ENCODE results near the gene HOXA13. TPM values are rescaled to one million over a fixed set of nuclear protein-coding genes. Genes with fewer than 3 reads are reported as not detected.

HOXA13 gene
- total and polyA plus RNA-seq, 2 donors (not counting 1 experiment from before 2014, with no cell fraction given) = not detected

DNA sequence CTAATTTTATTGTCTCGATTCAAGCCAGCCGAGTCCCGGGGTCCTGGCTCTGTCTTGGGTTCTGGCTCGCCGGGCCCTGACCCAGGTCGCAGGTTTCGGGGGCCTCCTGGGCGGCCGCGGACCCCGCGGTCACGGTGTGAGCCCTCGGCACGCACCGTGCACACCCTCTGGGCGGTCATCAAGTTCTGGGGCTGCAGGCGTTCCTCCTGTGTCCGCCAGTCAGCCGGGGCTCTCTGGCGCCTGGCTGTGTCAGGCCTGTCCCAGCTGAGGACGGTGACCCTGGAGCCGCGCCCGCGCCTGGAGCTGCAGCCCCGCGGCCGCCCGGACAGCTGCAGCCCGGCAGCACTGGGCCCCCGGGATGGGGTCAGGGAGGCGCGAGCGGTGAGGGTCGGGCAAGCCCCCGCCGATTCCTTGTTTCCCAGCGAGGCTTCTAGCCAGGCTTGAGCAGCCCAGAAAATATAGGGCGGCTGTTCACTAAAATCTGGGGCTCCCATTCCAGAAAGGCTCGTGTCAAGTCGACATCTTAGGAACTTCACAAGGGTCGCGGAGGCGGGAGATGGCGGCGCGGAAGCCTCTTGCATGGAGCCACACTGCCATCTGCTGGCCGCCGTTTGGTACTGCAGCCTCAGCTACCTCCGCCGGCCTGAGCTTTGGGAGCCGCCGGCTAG, 39.2 kb downstream of the HOXA13 start:
- Mint-ChIP-seq H3K9me3 (ENCODE audit: insufficient read depth) (no peaks in the 10 kb centered on the region), H3K4me3 (peak overlapping the region; percentile 86), H3K27ac (peak overlapping the region; percentile 67), H3K4me1 (peaks cover 38% of the 10 kb centered on the region), H3K27me3 (peaks cover 70% of the 10 kb centered on the region)
- H3K9me3 ChIP-seq (ENCODE audit: control extremely low read depth in 1 of 3, control insufficient read depth in 2 of 3, insufficient read depth in 1 of 3, low read length in 2 of 3) = peaks cover 0 to 76% (median 12%) of the 10 kb centered on the region in 3 donors
- no peak for TF ChIP-seq EZH2 (IDR thresholded peaks at IDR 0.05; ENCODE audit: borderline replicate concordance, insufficient read depth, low read depth, low read length, poor library complexity, severe bottlenecking)
- TF ChIP-seq, protein P1, sequence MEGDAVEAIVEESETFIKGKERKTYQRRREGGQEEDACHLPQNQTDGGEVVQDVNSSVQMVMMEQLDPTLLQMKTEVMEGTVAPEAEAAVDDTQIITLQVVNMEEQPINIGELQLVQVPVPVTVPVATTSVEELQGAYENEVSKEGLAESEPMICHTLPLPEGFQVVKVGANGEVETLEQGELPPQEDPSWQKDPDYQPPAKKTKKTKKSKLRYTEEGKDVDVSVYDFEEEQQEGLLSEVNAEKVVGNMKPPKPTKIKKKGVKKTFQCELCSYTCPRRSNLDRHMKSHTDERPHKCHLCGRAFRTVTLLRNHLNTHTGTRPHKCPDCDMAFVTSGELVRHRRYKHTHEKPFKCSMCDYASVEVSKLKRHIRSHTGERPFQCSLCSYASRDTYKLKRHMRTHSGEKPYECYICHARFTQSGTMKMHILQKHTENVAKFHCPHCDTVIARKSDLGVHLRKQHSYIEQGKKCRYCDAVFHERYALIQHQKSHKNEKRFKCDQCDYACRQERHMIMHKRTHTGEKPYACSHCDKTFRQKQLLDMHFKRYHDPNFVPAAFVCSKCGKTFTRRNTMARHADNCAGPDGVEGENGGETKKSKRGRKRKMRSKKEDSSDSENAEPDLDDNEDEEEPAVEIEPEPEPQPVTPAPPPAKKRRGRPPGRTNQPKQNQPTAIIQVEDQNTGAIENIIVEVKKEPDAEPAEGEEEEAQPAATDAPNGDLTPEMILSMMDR (IDR thresholded peaks at IDR 0.05) = peak; percentile 100
- no peaks in the 10 kb centered on the region for H3K36me3 ChIP-seq (replicated peaks in 1 of 2; ENCODE audit: control extremely low read depth in 1 of 2, control insufficient read depth in 1 of 2, extremely low read depth in 1 of 2, insufficient read depth in 2 of 2, low read length in 1 of 2)
- no peak overlapping the region for H3K27ac ChIP-seq (ENCODE audit: low read length in 2 of 2)
- H2AFZ ChIP-seq (ENCODE audit: insufficient read depth, low read depth, low read length, poor library complexity, severe bottlenecking) = peak overlapping the region; percentile 92
- H3K9ac ChIP-seq (ENCODE audit: low read length) = peak overlapping the region; percentile 74
- ATAC-seq (ENCODE audit: low read depth) (peak; percentile 84), DNase-seq (peak; percentile 91)
- peak overlapping the region; percentile 24 to 76 (median 62) for H3K4me3 ChIP-seq (ENCODE audit: control extremely low read depth in 1 of 5, extremely low read depth in 1 of 5, insufficient read depth in 1 of 5, low read depth in 2 of 5, low read length in 4 of 5)
- H4K20me1 ChIP-seq (ENCODE audit: control insufficient read depth, insufficient read depth, low read length, poor library complexity, severe bottlenecking) = peaks cover under 1% of the 10 kb centered on the region
- H3K4me1 ChIP-seq (ENCODE audit: control insufficient read depth in 2 of 2, insufficient read depth in 2 of 2, low read length in 2 of 2) = peaks cover 49 to 57% of the 10 kb centered on the region in 2 donors
- ChIA-PET POLR2A (interaction anchor here (0.7 kb wide), 1 partner anchor 1004 kb away, joined by 3 read pairs; no protein-coding TSS in a partner anchor), CTCF (interaction anchor here (0.6 to 4.0 kb wide), 53 partner anchors 10 to 1664 kb away, joined by 3 to 122 read pairs (median 5); partner anchors contain the start of genes EVX1, HOXA11, HOXA13 and HOXA3)
- H3K4me2 ChIP-seq (replicated peaks; ENCODE audit: low read depth, low read length, poor library complexity, severe bottlenecking) = peak overlapping the region; percentile 99
- intact Hi-C loops (cut with micrococcal nuclease) = loop anchor here (1.0 to 10.0 kb wide), 9 partner anchors 40 to 1083 kb away; partner anchors contain the start of gene HOXA13
- under 1% methylated on average over 54 of the region's 54 CpGs for WGBS (ENCODE audit: insufficient coverage)
- H3K27me3 ChIP-seq (replicated peaks in 1 of 4; ENCODE audit: control extremely low read depth in 1 of 4, control insufficient read depth in 3 of 4, insufficient read depth in 4 of 4, low read length in 3 of 4) = peaks cover 1 to 88% (median 75%) of the 10 kb centered on the region in 4 experiments
- no peaks in the 10 kb centered on the region for H3K79me2 ChIP-seq (ENCODE audit: control insufficient read depth, insufficient read depth, low read length)

DNA sequence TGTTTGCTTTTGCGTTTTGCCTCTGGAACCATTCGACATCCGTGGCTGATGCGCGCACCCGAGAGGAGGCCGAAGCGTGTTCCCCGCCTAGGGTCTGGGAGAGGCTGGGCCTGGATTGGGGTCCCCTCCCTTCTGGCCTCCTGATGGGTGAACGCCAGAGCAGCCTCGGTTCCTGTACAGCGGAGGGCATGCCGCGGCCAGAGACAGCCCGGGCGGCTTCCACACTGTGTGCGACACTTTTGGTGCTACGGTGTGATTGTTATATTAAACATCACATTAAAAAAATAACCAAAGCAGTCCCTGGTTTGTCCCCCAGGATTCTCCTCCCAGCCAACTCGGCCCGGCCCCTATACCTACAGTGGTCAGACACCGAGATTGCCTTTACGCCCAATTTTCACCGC, 39.7 kb downstream of the HOXA13 start:
- WGBS (ENCODE audit: insufficient coverage) = 4% methylated on average over 14 of the region's 23 CpGs
- DNase-seq = peak; percentile 68
- no peak overlapping the region for H3K27ac ChIP-seq (ENCODE audit: low read length in 2 of 2)
- intact Hi-C loops (cut with micrococcal nuclease) = loop anchor here (2.0 to 10.0 kb wide), 4 partner anchors 41 to 1083 kb away; partner anchors contain the start of gene HOXA13
- H3K4me2 ChIP-seq (replicated peaks; ENCODE audit: low read depth, low read length, poor library complexity, severe bottlenecking) = peak overlapping the region; percentile 99
- peaks cover 1 to 88% (median 77%) of the 10 kb centered on the region in 4 experiments for H3K27me3 ChIP-seq (replicated peaks in 1 of 4; ENCODE audit: control extremely low read depth in 1 of 4, control insufficient read depth in 3 of 4, insufficient read depth in 4 of 4, low read length in 3 of 4)
- Mint-ChIP-seq H3K9me3 (ENCODE audit: insufficient read depth) (no peaks in the 10 kb centered on the region), H3K4me1 (peaks cover 37% of the 10 kb centered on the region), H3K27me3 (peaks cover 72% of the 10 kb centered on the region), H3K27ac (no peak overlapping the region), H3K4me3 (peak overlapping the region; percentile 86)
- H3K79me2 ChIP-seq (ENCODE audit: control insufficient read depth, insufficient read depth, low read length) = no peaks in the 10 kb centered on the region
- no peaks in the 10 kb centered on the region for H3K36me3 ChIP-seq (replicated peaks in 1 of 2; ENCODE audit: control extremely low read depth in 1 of 2, control insufficient read depth in 1 of 2, extremely low read depth in 1 of 2, insufficient read depth in 2 of 2, low read length in 1 of 2)
- H3K9ac ChIP-seq (ENCODE audit: low read length) = peak overlapping the region; percentile 74
- TF ChIP-seq, protein P1 (IDR thresholded peaks at IDR 0.05) = no peak
- TF ChIP-seq EZH2 (IDR thresholded peaks at IDR 0.05; ENCODE audit: borderline replicate concordance, insufficient read depth, low read depth, low read length, poor library complexity, severe bottlenecking) = peak; percentile 13
- peaks cover 0 to 76% (median 12%) of the 10 kb centered on the region in 3 donors for H3K9me3 ChIP-seq (ENCODE audit: control extremely low read depth in 1 of 3, control insufficient read depth in 2 of 3, insufficient read depth in 1 of 3, low read length in 2 of 3)
- no peak for ATAC-seq (ENCODE audit: low read depth)
- CTCF ChIA-PET = interaction anchor here (0.9 to 4.0 kb wide), 27 partner anchors 10 to 1304 kb away, joined by 3 to 122 read pairs (median 7); partner anchors contain the start of genes HOXA10, HOXA11, HOXA3 and HOXA4
- peaks cover 49 to 60% of the 10 kb centered on the region in 2 donors for H3K4me1 ChIP-seq (ENCODE audit: control insufficient read depth in 2 of 2, insufficient read depth in 2 of 2, low read length in 2 of 2)
- peak overlapping the region; percentile 92 for H2AFZ ChIP-seq (ENCODE audit: insufficient read depth, low read depth, low read length, poor library complexity, severe bottlenecking)
- H3K4me3 ChIP-seq (ENCODE audit: control extremely low read depth in 1 of 5, extremely low read depth in 1 of 5, insufficient read depth in 1 of 5, low read depth in 2 of 5, low read length in 4 of 5) = peak overlapping the region in 4 of 5 experiments; percentile 44 to 76 (median 65)
- POLR2A ChIA-PET = no interaction called here
- no peaks in the 10 kb centered on the region for H4K20me1 ChIP-seq (ENCODE audit: control insufficient read depth, insufficient read depth, low read length, poor library complexity, severe bottlenecking)
